Immature natural killer cell (primary cell): Measurements from ENCODE around the gene NOL4L. TPM values are rescaled to one million over a fixed set of nuclear protein-coding genes. Genes with fewer than 3 reads are reported as not detected.

Experiments
- DNase-seq, 3 donors: peaks; one replicate each; pipeline ENCODE4 v3.0.0; 2022; ENCODE audit warnings: mixed read lengths in 1 of 3
- H3K27ac Mint-ChIP-seq, 6 donors: one replicate each; pipeline ENCODE4 v1.8.0; 2020; ENCODE audit warnings: mixed read lengths in 6 of 6, mild to moderate bottlenecking in 5 of 6, inconsistent platforms in 4 of 6, moderate library complexity in 3 of 6
- H3K27me3 Mint-ChIP-seq, 3 donors: one replicate each; pipeline ENCODE4 v1.8.0; 2020 to 2021; ENCODE audit warnings: low read depth in 3 of 3, mild to moderate bottlenecking in 3 of 3, mixed read lengths in 3 of 3, moderate library complexity in 3 of 3, inconsistent platforms in 1 of 3
- H3K36me3 Mint-ChIP-seq, 3 donors: one replicate each; pipeline ENCODE4 v1.8.0; 2020; ENCODE audit warnings: mixed read lengths in 3 of 3, inconsistent platforms in 2 of 3, mild to moderate bottlenecking in 2 of 3
- H3K4me1 Mint-ChIP-seq, 2 donors: one replicate each; pipeline ENCODE4 v1.8.0; 2020; ENCODE audit warnings: inconsistent platforms in 2 of 2, mild to moderate bottlenecking in 2 of 2, mixed read lengths in 2 of 2, moderate library complexity in 1 of 2
- H3K4me3 Mint-ChIP-seq, 5 donors: one replicate each; pipeline ENCODE4 v1.8.0; 2020; ENCODE audit warnings: mild to moderate bottlenecking in 5 of 5, mixed read lengths in 5 of 5, inconsistent platforms in 3 of 5, moderate library complexity in 3 of 5
- H3K9me3 Mint-ChIP-seq, 6 donors: one replicate each; pipeline ENCODE4 v1.8.0; 2020; ENCODE audit warnings: mild to moderate bottlenecking in 6 of 6, mixed read lengths in 6 of 6, inconsistent platforms in 4 of 6, moderate library complexity in 3 of 6
- polyA plus RNA-seq, 3 donors: library from polyadenylated mRNA; unstranded; fragments of 300-500 nt; fragmentation: Illumina TruSeq; gene quantifications; one replicate each; pipeline ENCODE4 v1.2.3, GENCODE V29; 2021

NOL4L gene
- polyA plus RNA-seq, 3 donors from 2014 or later, result 4.1 to 17.2 (median 9.6) TPM

DNA sequence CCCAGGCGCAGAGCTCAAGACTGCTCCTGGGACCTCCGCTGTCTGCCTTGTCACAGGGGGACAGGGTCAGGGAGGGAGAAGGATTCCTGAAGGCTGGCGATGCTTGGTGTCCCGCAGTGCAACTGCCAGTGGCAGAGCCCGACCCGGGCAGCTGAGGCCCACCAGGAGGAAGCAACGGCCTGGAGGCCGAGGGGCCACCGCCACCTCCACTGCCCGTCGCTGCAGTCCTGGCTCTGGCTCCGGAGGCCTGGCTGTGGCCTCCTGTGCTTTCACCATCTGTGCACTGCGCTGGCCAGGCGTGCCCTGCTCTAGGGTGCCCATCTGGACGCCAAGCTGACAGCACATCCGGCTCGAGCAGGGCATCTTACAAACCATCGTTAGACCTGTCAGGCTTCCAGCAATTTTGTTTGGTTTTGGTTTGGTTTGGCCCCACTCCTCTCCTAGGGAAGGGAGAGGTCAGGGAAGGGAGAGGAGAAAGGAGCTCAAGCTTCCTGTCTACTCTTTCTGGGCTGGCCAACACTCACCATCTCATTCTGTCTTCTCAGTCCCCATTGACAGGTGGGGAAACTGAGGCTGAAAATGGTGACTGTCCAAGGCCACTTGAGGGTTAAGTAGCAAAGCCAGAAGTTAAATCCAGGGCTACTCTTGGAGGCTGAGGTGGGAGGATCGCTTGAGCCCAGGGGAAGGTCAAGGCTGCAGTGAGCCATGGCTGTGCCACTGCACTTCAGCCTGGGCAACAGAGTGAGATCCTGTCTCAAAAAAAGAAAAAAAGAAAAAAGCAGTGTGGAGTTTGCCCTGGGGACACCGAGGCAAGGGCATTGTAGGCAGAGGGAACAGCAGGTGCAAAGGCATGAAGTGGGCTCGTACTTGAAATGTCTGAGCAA lies 37.7 kb upstream of the NOL4L start:
- Mint-ChIP-seq H3K27me3 (peaks cover 0 to 3% (median 0%) of the 10 kb centered on the region in 3 donors), H3K9me3 (no peaks in the 10 kb centered on the region), H3K4me3 (no peak overlapping the region), H3K27ac (no peak overlapping the region), H3K36me3 (no peaks in the 10 kb centered on the region), H3K4me1 (peaks cover 6 to 7% of the 10 kb centered on the region in 2 donors)
- DNase-seq, result no peak

DNA sequence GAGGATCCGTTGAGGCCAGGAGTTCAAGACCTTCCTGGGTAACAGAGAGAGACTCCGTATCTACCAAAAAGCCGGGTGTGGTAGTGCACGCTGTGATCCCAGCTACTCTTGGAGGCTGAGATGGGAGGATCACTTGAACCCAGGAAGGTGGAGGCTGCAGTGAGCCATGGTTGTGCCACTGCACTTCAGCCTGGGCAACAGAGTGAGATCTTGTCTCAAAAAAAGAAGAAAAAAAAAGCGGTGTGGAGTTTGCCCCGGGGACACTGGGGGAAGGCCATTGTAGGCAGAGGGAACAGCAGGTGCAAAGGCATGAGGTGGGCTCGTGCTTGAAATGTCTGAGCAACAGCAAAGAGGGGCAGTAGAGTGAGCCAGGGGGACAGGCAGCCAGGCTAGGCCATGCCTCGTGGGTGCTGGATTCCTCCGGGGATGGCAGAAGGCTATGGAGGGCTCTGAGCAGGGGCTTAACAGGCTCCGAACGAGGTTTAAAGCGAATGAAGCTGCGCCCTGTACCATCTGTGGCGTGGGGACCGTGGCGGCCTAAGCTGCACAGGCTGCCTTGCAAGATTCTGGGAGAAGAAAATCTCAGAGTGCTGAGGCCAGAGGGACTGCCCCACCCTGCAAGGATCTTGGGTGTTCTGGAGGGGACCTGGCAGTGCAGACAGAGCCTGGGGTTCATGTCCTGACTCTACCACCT lies 36.9 kb upstream of the NOL4L start:
- Mint-ChIP-seq H3K9me3 (no peaks in the 10 kb centered on the region), H3K27ac (no peak overlapping the region), H3K4me1 (no peaks in the 10 kb centered on the region), H3K4me3 (no peak overlapping the region), H3K27me3 (peaks cover 0 to 9% (median 0%) of the 10 kb centered on the region in 3 donors), H3K36me3 (no peaks in the 10 kb centered on the region)
- no peak for DNase-seq

DNA sequence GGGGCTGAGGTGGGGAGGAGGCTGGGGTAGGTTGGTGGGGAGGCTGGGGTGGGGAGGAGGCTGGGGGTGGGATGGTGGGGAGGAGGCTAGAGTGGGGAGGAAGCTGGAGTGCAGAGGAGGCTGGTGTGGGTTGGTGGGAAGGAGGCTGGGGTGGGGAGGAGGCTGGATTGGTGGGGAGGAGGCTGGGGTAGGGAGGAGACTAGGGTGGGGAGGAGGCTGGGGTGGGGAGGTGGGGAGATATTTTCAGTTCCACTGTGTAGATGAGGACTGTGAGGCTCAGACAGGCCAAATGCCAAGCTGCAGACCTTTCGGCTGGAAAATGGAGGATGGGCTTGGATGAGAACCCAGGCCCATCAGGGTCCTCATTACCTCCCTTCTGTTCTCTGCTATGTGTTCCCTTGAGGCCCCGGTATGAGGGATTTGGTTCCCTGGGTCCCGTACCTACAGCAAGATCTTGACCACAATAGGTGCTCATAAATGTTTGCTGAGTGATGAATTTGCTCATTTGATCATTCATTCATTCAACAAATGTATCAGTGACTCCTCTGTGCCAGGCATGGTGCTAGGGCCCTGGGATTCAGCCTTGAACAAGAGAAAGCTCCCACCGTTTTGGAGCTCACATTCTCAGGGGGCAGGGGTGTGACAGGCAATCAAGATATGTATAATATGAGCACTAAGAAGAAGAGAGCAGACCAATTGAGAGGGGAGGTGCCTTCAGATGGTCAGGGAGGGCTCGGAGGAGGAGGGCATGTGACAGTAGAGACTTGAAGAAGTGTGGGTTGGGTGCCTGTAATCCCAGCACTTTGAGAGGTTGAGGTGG lies 36.1 kb upstream of the NOL4L start:
- Mint-ChIP-seq H3K27me3 (peaks cover 0 to 9% (median 0%) of the 10 kb centered on the region in 3 donors), H3K9me3 (no peaks in the 10 kb centered on the region), H3K4me3 (no peak overlapping the region), H3K27ac (peak overlapping the region in 2 of 6 donors; percentile 37 to 41), H3K36me3 (no peaks in the 10 kb centered on the region), H3K4me1 (no peaks in the 10 kb centered on the region)
- no peak for DNase-seq

DNA sequence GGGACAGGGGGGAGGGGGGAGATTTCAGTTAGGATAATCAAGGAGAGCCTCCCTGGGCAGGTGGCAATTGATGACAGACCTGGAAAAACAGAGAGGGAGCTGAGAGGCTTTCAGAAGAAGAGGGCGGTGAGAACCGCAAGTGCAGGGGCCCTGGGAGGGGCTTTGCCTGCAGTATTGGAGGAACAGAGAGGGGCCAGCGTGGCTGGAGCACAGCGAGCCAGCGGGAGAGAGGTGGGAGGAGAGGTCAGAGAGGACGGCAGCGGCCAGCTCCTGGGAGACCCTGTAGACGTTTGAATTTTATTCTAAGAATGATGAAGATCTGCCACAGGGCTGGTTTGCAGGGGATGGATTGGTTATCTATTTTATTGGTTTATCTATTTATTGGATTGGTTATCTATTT lies 34.5 kb upstream of the NOL4L start:
- no peak for DNase-seq
- no peak overlapping the region for H3K4me3 Mint-ChIP-seq
- H3K27me3 Mint-ChIP-seq, result peaks cover 0 to 9% (median 3%) of the 10 kb centered on the region in 3 donors
- H3K27ac Mint-ChIP-seq, result peak overlapping the region in 1 of 6 donors; percentile 3
- peaks cover 0 to 3% of the 10 kb centered on the region in 2 donors for H3K4me1 Mint-ChIP-seq
- H3K36me3 Mint-ChIP-seq, result no peaks in the 10 kb centered on the region
- H3K9me3 Mint-ChIP-seq, result no peaks in the 10 kb centered on the region

DNA sequence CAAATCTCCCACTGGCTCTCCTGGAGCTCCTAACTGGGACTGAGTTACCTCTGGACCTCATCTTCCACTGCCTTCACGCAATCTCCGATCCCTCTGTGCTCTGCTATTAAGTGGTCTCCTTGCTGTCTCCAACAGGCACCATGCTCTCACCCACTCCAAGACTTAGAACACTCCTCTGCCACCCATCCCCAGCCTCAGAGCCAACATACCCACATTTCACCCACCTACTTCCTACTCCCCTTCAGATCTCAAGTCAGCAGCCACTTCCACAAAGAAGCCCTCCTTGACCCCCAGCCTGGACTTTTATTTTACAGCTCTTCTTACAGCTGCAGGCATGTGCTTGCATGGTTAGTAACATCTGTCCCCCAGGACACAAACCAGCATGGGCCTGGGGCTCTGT lies 29.6 kb upstream of the NOL4L start:
- Mint-ChIP-seq H3K27ac (peak overlapping the region in 3 of 6 donors; percentile 19 to 53 (median 44)), H3K9me3 (no peaks in the 10 kb centered on the region), H3K27me3 (peaks cover 2 to 7% (median 3%) of the 10 kb centered on the region in 3 donors), H3K4me1 (peaks cover 0 to 3% of the 10 kb centered on the region in 2 donors), H3K4me3 (no peak overlapping the region), H3K36me3 (peaks cover 0 to 6% (median 0%) of the 10 kb centered on the region in 3 donors)
- no peak for DNase-seq

DNA sequence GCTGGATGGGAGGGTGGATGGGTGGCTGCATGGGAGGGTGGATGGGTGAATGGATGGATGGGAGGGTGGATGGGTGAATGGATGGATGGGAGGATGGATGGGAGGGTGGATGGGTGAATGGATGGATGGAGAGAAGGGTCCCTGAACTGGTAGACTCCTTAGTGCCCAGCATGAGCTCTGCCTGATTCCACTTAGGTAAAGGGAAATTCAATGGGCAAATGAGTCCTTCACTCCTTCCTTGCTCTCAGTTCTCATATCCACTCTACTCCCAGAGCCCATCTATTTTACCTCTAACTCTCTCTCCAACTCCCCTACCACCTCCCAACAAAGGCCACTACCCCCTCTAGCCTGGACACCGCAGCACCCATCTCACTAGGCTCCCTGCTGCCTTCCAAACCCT lies 29.2 kb upstream of the NOL4L start:
- no peaks in the 10 kb centered on the region for H3K9me3 Mint-ChIP-seq

DNA sequence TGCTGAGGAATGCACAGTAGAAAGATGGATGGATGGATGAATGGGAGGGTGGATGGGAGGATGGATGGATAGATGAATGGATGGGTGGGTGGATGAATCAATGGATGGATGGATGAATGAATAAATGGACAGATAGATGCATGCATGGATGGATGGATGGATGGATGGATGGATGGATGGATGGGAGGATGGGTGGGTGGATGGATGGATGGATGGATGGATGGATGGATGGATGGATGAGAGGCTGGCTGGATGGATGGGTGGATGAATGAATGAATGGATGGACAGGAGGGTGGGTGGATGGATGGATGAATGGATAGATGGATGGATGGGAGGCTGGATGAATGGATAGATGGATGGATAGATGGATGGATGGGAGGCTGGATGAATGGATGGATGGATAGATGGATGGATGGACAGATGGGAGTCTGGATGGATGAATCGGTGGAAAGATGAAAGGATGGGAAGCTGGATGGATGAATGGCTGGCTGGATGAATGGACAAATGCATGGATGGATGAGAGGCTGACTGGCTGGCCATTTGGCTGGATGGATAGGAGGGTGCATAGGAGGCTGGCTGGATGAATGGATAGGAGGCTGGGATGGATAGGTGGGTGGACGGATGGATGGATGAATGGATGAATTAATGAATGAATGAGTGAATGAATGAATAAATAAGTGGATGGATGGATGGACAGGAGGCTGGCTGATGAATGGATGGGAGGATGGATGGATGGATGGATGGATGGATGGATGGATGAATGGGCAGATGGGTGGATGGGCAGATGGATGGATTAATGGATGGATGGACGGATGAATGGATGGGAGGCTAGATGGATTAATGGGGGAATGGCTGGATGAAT lies 28.3 kb upstream of the NOL4L start:
- H3K36me3 Mint-ChIP-seq, result peaks cover 0 to 6% (median 0%) of the 10 kb centered on the region in 3 donors
- peaks cover 0 to 3% of the 10 kb centered on the region in 2 donors for H3K4me1 Mint-ChIP-seq
- peaks cover 2 to 7% (median 3%) of the 10 kb centered on the region in 3 donors for H3K27me3 Mint-ChIP-seq
- H3K4me3 Mint-ChIP-seq, result no peak overlapping the region
- no peak overlapping the region for H3K27ac Mint-ChIP-seq
- no peaks in the 10 kb centered on the region for H3K9me3 Mint-ChIP-seq
- no peak for DNase-seq

More for the DNA sequence above, 29.2 kb upstream of the NOL4L start:
- Mint-ChIP-seq H3K27ac (no peak overlapping the region), H3K4me1 (peaks cover 0 to 3% of the 10 kb centered on the region in 2 donors), H3K4me3 (no peak overlapping the region), H3K27me3 (peaks cover 2 to 7% (median 3%) of the 10 kb centered on the region in 3 donors), H3K36me3 (peaks cover 0 to 6% (median 0%) of the 10 kb centered on the region in 3 donors)
- DNase-seq, result no peak

DNA sequence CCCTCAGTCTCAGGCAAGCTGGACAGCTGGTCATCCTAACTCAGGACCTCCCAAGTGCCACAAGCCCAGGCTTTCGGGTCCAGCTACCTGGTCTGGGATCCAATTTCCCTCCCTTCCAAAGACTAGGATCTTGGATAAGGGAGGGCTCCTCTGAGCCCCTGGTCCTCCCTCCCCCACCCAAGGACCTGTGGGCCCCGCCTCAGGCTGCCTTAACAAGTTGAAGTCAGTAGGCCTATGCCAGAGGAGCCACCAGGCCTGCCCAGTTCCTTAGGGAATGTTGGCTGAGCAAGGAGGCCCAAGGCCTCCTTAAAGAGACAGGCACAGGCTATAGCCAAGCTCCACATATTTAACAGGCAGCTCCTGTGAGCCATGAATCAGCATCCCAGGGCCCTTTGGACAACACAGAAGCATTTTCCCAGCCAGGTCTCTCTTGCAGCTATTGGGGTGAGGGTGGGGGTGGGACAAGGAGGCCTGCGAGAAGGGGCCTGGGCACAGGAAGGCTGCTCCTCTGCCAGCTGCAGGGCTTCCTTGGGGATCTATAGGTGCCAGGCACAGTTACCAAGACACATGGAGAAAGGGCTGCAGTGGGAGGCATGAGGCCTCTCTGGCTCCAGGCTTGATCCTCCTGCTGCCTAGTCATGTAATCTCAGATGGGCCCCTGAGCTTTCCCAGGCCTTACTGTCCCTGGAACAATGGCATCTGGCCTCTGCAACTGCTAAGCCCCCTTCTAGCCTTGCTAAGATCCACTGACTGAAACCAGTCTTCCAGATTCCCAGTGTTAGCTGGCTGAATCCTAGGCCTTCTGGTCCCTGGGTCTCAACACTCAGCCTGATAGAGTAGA lies 27.4 kb upstream of the NOL4L start:
- Mint-ChIP-seq H3K9me3 (no peaks in the 10 kb centered on the region), H3K27ac (no peak overlapping the region), H3K4me1 (peaks cover 0 to 3% of the 10 kb centered on the region in 2 donors), H3K36me3 (peaks cover 0 to 6% (median 0%) of the 10 kb centered on the region in 3 donors), H3K4me3 (no peak overlapping the region), H3K27me3 (peaks cover 3% of the 10 kb centered on the region in 3 donors)
- no peak for DNase-seq

DNA sequence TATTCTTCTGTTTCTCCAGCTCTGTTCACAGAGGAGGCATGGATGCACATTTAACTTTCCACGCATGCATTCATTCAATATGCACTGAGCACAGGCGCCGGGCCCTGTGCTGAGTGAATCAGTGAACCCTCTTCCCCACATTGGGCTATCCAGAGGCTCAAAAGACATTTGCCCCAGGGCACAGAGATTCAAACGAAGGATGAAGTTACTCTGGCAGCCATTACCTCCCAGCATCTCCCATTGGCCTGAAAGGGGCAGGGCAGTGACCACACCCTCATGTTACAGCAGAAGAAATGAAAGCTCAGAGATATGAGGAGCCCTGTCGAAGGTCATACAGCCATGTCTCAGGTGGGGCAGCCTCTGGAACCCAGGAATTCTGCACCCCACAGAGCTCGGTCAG lies 26.7 kb upstream of the NOL4L start:
- H3K9me3 Mint-ChIP-seq, result no peaks in the 10 kb centered on the region
- no peak overlapping the region for H3K4me3 Mint-ChIP-seq
- DNase-seq, result no peak
- peaks cover 0 to 5% (median 3%) of the 10 kb centered on the region in 3 donors for H3K27me3 Mint-ChIP-seq
- H3K27ac Mint-ChIP-seq, result no peak overlapping the region
- peaks cover 0 to 6% (median 0%) of the 10 kb centered on the region in 3 donors for H3K36me3 Mint-ChIP-seq
- H3K4me1 Mint-ChIP-seq, result peaks cover 0 to 3% of the 10 kb centered on the region in 2 donors

DNA sequence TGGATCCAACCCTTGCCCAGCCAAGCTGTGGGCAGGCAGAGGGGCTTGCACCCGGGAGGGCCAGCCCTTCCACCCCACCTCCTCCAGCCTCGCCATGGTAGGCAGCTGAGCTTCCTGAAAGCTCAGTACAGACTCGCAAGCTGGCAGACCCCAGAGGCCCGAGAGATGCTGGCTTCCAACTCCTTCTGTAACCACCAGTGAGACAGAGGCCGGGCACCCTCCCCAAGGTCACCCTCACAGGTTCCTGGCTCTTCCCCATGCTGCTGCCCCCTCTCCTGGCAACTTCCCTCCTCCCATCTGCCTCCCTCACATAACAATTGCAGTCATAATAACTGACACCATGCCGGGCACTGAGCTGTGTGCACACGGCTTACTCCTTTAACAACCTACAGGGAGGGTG lies 26.2 kb upstream of the NOL4L start:
- DNase-seq, result no peak
- Mint-ChIP-seq H3K4me3 (no peak overlapping the region), H3K27ac (no peak overlapping the region), H3K27me3 (peaks cover 0 to 5% (median 3%) of the 10 kb centered on the region in 3 donors), H3K4me1 (peaks cover 0 to 3% of the 10 kb centered on the region in 2 donors), H3K36me3 (peaks cover 0 to 6% (median 0%) of the 10 kb centered on the region in 3 donors), H3K9me3 (no peaks in the 10 kb centered on the region)

DNA sequence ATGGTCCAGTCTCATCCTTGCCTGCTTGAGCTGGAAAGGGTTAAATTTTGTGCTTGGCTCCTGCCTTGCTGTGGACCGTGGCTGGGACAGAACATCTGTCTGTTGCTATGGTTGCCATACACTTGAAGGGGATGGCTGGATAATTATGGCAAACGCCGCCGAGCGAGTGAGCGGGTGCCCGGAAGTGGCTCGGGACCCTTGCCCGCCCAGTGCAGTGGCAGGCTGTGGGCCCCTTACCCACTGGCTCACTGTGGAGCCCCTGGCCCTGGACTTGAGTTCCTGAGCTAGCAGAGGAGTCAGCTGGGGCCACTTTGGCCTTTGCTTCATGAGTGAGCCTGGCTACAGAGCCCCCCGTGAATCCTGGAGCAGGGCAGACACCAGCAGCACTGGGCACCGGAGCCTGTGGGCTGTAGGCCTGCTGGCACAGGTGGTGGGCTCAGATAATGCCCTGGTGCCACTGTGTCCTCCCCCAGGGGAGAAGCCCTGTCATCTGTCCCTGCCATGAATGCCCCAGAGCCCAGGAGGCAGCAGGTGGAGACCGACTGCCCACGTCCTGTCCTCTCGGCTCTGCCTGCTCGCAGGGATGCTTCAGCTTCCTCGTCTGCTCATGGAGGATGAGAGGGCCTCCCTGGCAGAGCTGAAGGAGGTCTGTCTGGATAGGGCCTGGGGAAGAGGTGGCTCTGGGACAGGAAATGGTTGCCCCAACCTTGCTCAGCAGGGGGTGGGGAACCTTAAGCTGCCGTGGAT lies 25.5 kb upstream of the NOL4L start:
- Mint-ChIP-seq H3K4me1 (no peaks in the 10 kb centered on the region), H3K36me3 (peaks cover 0 to 6% (median 0%) of the 10 kb centered on the region in 3 donors), H3K9me3 (no peaks in the 10 kb centered on the region), H3K4me3 (no peak overlapping the region), H3K27me3 (peaks cover 0 to 5% (median 0%) of the 10 kb centered on the region in 3 donors), H3K27ac (no peak overlapping the region)
- DNase-seq, result no peak
